ENCODE data around the gene SLC25A21.

The SLC25A21 gene

DNA sequence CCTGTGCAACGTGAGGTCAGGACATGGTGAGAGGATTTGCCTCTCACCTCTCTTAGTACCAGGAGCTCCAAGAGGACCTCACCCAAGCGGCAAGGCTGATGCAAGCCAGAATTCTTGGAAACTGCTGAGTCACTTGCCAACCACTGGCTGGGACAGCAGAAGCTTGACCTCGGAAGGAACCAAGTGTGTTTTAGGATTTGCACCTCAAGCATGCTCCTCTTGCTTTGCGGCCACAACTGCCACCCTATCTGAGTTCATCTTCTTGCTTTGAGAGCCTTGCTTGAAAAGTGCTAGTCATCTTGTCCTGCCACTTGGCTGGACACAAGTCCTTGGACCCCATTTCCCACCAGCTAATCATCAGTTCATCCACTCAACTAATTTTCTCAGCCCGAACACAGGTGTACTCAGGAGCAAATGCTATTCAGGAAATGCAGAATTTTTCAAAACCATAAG lies 195.8 kb downstream of the SLC25A21 start:
- DNase-seq = no peak

DNA sequence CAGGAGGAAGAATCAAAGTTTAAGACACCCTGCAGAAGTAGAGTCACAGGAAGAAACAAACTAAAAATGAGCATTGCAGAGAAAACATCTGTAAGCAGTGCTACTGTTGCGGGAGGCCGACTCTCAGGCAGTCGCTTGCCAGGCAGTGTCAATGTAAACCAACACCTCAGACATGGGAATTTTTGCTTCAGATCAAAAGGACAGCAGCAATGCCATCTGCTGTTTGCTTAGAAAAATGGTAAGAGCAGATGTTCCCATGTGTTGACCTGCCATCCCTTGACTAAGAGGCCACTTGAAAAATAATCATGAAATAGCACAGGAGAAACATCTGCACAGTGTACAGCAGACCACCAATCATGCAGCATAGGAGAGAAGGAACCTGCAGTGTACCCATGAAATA lies 196.6 kb downstream of the SLC25A21 start:
- DNase-seq = no peak

DNA sequence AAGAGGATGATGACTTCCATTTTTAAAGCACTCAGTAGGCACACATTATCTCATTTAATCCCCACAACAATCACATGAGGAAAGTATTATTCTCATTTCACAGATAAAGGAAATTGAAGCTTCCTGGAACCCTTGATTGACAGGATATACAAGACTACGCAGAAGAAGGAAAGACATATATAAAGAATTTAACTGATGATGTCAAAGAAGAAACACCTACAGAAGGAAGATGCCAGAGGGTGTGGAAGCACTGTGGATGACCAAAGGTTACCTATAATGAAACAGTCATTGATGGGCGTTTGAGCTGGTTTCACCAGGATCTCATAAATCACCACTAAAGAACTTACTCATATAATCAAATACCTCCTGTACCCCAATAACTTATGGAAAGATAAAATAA lies 197.4 kb downstream of the SLC25A21 start:
- DNase-seq = no peak

DNA sequence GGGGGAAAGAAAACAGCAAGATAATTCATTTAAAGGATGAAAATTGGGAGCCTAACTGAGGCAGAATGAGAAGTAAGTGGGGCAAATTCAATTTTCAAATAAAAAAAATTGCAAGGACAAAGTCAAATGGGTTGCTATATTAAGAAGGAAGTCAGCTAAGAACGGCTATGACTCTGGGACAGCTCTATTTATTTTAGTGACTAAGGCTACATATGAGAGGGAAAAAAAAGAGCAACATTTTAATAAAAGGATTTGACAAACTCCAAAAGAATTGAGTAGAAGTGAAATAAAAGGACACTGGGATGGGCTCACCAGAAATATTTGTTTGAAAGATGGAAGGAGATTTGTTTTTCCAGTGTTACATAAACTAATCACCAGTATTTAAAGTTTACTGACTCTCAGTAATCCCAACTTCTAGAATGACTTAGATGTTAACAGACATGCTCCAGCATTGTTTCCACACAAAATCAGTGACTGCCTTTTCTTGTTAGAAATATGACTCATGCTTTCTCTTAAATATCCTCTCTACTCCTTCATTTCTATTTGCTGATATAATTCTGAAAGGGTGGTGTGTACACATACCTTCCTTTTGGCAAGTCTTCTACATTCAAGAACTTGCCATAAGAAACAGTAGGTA lies 198.5 kb downstream of the SLC25A21 start:
- no peak for DNase-seq

DNA sequence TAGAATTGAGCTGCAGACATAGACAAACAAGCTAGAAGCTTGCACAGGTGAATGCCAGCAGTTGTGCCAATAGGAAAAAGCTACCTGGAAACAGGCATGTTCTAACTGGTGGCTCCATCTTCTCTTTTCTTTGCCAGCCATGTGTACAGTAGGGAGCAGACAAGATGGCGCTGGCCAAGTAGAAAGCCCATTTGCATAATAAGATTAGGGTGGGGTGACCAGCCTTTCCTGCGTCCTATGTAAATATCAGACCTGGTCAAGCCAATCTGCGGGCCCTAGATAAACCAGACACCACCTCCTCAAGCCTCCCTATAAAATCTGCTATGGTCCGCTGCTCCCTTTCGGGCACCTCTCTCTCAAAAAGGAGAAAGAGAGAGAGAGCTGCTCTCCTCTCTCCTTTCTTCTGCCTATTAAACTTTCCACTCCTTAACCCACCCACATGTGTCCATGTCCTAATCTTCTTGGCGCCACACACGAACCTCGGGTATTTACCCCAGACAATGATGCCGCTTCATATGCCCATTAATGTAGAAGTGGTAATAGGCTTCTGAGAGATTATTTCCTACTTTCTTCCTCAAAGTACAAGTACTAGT lies 201.0 kb downstream of the SLC25A21 start:
- no peak for DNase-seq

DNA sequence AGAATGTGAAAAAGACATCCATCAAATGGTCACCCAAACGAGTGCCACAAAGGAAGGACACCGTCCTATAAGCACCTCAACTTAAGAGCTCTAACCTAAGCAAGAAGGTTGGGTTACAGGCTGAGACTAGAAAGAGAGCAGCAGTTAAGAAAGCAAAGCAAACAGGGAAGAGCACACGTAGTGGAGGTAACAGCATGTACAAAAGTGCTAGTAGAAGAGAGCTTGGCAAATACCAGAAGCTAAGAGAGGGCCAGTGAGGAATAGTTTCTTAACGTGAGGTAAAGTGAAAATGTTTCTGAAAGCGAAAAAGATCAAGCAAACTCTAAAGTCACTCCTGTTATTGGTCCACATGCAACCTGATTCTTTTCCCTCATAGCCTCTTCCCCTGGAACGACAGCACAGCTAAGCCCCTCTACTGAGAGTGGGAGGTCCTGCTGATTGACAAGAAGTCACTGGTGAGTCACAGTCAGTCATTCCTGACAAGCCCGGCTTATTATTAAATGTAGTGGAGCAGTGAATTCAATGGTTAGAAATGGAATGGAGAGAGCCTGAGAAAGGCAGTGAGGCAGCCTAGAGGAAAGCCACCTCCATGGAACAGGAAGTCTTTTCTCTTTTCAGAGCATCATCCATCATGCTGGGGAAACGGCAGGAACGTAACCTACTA lies 204.4 kb downstream of the SLC25A21 start:
- DNase-seq = no peak

DNA sequence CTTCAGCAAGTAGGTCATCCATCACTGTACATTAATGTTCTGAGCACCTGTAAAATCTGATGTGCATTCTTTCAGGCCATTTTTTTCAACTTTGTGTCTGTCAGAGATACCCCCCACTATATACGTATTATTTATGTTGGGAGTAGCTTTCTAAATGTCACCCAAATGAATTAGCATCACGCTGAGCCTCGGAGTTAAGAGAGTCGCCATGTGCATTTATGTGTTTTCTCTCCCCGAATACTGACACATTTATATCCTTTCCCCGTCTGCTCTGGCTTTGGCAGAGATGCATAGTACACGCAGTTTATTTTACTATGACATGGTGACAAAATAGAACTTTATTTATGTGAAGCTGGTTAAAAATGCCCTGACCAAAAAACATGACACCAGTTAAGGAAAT lies 216.4 kb downstream of the SLC25A21 start:
- DNase-seq = no peak

DNA sequence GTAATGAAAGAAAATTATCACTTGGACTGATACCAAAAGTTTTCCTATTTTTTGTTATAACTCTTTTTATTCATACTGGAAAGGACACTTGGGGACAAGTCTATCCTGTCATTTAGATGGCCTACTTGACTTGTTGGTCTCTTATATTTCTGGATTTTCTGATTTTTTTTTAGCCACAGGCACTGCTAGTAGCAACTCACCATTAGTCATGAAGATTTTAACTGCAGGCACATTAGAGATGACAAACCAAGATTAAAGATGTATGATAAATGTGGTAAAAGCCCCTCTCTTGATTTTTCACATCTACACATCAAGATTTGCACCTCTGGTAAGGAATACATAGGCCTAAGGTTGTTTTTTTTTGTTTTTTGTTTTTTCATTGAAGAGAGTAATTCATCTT lies 217.0 kb downstream of the SLC25A21 start:
- no peak for DNase-seq

DNA sequence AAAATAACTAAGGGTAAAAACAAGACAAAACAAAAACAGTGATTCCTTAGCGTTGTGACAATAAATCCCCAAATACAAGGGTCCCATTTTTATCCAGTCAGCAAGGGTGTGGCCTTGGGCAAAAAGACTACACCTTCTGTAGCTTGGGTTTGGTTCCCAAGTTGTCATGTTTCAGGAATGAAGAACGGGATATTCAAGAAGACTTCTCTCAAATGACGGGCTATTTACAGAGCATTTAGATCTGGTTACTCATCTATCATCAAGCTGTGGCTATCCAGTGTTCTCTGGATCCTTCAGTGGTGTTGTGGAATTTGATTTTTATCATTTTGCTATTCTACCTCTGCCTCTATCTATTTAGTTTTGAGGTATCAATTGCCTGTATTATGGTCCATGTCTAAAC lies 219.7 kb downstream of the SLC25A21 start:
- no peak for DNase-seq

DNA sequence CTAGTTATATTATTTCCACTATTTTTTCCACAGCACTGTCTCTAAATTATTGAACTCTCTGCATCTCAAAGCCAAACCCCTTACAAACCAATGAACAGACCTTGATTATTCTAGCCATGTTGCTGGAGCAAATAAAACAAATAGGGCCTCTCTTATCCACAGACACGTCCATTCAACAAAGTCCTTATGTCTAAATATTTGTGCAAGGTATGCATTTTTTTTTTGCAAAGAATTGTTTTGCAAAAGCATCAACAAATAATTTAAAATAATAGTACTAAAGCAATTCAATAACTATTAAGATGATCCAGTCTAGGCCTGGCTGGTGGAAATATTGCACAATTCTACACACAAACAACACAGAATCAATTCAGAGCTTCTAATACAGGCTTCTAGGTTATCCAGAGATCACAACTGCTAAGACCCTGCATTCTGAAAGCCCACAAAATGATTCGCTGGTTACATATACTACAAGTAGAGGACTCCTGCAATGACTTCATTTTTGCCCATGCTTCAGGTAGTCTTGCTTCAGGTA lies 221.0 kb downstream of the SLC25A21 start:
- DNase-seq = no peak

DNA sequence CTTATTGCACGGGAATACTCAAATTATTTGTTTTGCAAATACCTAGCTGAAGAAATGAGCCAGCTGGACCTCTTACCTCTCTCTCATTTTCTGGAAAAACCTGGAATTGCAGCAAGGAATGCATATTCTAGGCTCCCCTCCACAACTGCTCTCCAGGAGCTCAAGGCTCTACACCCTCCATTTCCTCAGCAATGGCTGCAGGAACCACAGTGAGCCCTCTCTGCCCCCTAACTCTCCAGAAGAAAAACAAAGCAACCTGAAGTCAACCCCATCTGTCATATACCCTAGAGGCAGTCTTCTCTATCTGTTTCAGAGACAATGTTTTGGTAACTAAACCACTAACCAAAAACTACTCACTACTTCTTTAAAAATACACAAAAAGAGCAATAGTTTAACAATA lies 221.6 kb downstream of the SLC25A21 start:
- DNase-seq = no peak

DNA sequence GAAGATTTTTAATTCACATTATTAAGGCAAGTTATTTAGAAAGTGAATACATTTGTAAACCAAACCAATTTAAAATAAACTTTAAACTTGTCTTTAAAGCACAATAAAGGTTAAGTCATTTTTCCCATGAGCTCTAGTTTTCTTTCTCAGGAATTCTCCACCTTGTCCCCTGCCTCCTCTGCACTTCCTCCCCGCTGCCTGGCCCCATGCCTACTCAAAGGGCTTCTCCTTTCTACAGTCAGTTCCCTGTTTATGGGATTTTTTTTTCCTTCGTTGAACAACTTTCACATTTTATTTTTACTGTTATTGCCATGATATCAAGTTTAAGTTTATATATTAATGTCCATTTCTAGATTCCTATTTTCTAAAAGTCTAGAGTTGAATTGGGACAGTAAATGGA lies 223.0 kb downstream of the SLC25A21 start:
- no peak for DNase-seq

DNA sequence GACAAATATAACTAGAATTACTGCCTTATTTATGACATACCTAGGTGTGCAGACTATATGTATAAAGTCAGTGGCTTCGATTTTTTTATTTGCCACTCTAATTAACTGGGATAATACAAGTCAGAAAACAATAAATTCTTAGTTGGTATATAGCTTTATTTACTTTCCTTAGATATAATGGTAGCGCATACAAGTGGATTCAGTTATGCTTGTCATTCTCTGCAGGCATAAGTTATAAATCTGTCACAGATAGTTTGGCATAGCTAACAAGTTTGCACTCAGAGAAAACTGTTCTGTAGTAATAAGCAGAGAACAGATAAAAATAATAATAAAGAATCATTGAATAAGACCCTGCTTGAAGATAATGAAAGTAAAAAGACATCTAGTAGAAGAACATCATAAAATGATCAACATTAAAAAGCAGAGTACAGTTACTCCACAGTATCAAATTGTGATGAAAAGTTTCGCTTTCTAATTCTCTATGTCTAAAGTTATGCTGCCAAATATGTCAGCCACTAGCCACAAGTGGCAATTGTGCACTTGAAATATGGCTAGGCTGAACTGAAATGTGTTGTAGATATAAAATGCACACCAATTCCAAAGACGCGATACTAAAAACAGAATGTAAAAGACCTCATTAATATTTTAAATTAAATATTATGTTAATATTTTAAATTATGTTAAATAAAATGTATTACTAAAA lies 224.1 kb downstream of the SLC25A21 start:
- DNase-seq = no peak

DNA sequence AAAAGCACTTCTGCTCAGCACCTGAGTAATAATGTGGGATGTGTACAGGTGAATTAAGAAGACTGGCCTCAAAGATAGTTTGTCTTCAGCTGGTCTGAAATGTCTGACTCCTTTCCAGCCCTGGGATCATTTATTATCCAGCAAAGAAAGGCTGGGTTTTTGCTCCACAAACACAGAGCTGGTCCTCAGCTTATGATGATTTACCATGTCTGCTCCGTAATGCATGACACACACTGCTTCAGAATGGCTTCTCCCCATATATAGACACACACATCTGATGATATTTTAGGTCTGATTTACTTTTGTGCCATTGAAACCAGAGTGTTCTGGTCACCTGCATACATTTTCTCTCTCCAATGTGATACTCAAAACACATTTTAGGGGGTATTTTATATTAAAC lies 225.0 kb downstream of the SLC25A21 start:
- no peak for DNase-seq

DNA sequence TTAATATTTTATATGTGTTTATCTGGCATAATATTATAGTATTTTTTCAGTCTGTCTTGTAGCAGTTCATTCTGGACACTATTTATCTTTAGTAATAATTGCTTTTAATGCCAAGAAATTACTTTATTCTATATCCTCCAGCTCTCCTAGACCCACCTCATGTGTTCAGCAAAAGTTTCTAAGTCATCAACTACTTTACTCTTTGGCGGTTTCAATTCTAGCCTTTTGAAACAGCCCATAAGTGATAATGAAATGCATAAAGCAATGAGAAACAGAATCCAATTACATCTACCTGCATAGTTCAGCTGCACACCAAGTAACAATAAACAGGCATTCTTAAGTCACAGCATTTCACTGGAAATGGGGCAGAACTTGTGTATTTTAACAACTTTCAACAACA lies 225.5 kb downstream of the SLC25A21 start:
- DNase-seq = no peak

DNA sequence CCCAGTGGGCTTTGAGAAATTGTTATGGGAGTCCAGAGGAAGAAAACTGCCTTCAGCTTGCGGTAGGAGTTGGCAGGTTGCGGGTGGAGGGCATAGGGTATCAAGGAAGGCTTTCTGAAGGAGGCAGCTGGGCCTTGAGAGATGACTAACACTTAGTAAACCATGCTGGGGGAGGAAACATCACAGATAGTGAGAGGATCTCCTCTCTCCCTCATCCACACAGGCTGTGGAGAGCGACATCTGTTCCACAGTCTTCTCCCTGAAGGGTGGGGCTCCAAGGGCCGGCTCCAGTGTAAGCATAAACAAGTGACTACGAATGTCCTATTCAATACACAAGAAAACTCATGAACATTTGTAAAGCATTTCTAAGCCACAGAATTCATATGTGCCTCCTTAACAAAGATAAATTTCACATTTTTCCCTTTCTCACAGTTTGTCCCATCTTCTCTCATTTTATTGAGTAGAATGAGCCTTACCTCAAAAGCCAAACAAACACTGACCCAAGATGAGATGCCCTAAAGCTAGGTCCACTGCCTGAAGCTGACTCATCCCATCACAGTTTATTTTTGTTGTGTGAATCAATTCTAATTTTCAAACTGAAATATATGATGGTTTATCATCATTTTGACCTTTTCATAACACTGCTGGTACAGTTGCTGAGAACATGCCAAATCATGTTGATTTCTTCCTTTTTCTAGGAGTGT lies 227.9 kb downstream of the SLC25A21 start:
- no peak for DNase-seq

DNA sequence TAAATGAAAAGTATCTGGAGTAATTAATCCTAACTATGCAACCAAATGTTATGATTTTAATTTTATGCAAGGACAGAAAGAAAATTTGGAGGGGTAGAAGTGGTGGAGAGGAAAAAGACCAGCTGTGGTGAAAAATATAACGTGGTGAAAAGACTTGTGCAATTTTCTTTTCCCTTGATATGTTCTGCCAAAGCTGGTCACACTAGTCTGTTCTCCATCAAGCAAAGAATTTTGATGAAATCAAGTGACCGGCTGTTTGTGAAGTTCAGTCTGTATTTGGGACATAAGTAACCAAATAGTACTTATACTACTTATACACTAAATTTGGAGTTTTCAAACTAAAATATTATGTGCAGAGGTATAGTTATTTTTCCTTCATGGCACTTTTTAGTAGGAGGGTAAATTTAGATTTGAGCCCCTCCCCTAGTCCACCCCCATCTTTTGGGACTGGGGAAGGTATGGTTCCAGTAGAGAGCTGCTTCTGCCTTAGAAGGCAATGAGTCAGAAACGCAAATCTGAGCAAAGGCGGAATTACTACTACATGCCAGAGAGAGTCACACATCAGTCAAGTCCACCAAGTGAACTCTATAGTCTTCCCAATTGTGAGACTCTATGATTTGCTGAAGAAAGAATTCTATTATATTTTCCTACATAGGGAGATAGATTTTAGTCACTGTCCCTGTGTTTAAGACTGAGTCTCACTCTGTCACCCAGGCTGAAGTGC lies 229.7 kb downstream of the SLC25A21 start:
- DNase-seq = no peak

DNA sequence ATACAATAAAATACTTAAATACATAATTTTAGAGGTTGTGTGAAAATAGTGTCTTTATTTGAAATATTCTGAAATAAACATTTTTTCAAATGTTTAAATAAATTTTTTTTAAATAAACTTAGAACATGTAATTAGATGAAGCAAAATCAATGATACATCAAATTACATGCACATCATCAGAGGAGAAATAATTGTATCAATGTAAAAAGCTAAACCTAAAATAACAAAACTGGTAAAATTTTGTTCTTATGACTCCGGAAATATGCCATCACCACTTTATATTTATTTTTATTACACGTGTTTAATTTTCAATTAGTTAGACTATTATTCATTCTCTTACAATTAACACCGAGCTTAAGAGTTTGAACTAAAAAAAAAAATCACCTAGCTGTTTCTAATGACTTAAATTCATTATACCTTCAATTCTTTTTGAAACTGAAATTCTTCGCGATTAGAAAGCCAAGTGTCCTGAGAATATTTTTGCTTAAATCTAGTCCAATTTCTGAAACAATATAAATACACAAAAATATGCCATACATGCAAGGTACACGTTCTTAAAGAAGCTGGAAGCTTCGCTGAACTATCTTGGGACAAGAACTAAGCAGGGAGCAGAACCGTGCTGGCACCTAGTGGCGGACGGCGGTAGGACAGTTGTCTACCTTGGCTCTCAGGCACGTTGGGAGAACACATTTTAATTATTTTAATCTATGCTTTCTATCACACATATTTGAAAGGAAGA lies 230.5 kb downstream of the SLC25A21 start:
- peak; percentile 10 for DNase-seq

DNA sequence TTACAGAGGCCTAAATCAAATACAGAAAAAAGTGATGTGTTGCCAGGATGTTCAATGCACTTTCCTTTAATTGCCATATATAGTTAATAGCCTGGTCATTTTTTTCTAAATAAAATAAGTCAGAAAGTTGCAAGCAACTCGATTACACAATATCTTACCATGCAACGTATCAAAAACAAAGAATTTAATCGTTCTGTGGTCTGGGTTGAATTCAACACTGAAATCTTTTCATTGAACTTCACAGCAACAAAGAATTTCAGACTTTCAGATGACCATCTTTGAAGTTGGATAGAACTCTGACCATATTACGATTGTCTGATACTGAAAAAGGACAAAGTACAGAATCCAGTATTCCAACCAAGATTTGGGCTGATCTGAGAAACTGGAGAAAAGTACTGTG lies 231.9 kb downstream of the SLC25A21 start:
- DNase-seq = no peak

DNA sequence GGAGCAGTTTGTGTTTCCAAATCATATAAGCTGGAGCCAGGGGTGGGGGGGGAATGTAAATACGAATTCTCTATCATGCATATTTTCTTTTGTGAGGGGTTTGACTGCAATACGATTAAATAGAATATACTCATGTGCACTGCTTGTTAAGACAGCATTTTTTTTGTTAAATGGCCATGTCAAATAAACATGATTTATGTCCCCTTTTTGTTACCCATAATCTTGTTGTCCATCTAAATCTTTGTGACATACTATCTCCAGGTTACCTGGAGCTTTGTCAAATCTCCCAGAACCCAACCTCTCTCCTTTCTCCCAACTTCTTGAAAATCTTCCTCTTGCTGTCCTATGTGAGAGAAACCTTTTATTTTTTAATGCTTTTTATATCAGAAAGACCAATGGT lies 233.1 kb downstream of the SLC25A21 start:
- DNase-seq = no peak

DNA sequence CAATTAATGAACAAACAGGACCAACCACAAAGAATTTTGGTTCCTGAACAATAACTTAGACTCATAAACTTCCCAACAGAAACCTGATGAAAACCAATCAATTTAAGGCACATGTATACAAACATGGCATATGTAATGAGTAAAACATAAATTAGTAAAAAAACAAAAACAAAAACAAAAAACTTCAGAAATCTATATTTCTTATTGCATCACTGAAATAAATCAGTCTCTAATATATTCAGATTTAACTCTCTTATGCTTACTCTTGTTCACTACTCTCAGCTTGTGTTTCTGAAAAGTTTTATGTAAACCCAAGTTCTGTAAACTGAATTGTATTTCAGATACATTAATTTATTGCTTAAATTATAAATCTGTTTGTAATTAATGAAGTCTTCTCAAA lies 233.7 kb downstream of the SLC25A21 start:
- DNase-seq = no peak

All from stimulated activated naive CD4-positive, alpha-beta T cell treated with Interleukin-2 at 50 U/mL for 16 hours (primary cell).